HFFc6 (cell line): ENCODE data around the gene SEMA3A. TPM values are rescaled to one million over a fixed set of nuclear protein-coding genes. Genes with fewer than 3 reads are reported as not detected.

Experiments
- DNase-seq: peaks from one replicate; pipeline ENCODE4 v3.0.0-alpha.2; 2018
- H3K27ac Mint-ChIP-seq: 2 replicates; pipeline ENCODE4 v1.8.0; 2020; ENCODE audit warnings: mild to moderate bottlenecking, mixed read lengths
- H3K27me3 Mint-ChIP-seq: 2 replicates; pipeline ENCODE4 v1.8.0; 2021; ENCODE audit warnings: mild to moderate bottlenecking, moderate library complexity, mixed read lengths; ENCODE audit not compliant: insufficient read depth
- H3K36me3 Mint-ChIP-seq: 2 replicates; pipeline ENCODE4 v1.8.0; 2021; ENCODE audit warnings: low read depth, mixed read lengths
- H3K4me1 Mint-ChIP-seq: 2 replicates; pipeline ENCODE4 v1.8.0; 2020; ENCODE audit warnings: low read depth, mixed read lengths
- H3K4me3 Mint-ChIP-seq: 2 replicates; pipeline ENCODE4 v1.8.0; 2020; ENCODE audit warnings: mild to moderate bottlenecking, moderate library complexity, mixed read lengths
- H3K9me3 Mint-ChIP-seq: 2 replicates; pipeline ENCODE4 v1.8.0; 2020; ENCODE audit warnings: mild to moderate bottlenecking, mixed read lengths
- total RNA-seq, 6 experiments: library from RNA; stranded (reverse); fragmentation: NEBNext Ultra II Directional; extraction: Animal tissue kit (Norgen Biotek cat#: 25700); gene quantifications; 2 replicates in 1 of 6; 3 replicates in 5 of 6; pipeline ENCODE4 v1.2.3, GENCODE V29; 2021
- TF ChIP-seq, protein P1 (sequence below): fragments of 200-600 bp; sonication (generic); IDR thresholded peaks from 2 replicates; pipeline ENCODE4 v1.5.0; 2021; ENCODE audit warnings: antibody characterized with exemption, mild to moderate bottlenecking

SEMA3A gene
- total RNA-seq, 6 experiments from 2014 or later, result 56.9 to 86.2 (median 74.4) TPM

DNA sequence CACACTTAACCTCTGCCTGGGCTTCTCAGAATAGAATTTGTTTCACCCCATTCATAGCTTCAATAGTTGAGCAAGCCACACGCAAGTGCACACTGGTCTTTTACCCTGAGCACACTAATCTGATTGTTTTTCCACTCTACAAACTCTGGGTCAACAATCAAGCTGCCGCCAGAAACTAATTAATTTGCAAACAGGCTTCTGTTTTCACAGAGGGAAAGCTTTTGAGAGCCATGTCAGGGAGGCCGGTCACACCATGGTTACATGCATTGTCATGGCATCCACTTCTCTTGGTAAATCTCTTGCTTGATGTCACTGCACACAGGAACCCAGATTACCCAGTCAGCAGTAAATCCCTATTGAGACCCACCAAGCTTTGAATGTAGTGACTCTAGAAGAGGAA, 154.2 kb downstream of the SEMA3A start:
- Mint-ChIP-seq H3K4me3 (no peak overlapping the region), H3K27ac (no peak overlapping the region; the same call in 1 of the 2 replicates), H3K27me3 (no peaks in the 10 kb centered on the region; the same call in 1 of the 2 replicates), H3K36me3 (peaks cover 16% of the 10 kb centered on the region), H3K9me3 (no peaks in the 10 kb centered on the region), H3K4me1 (peaks cover 40% of the 10 kb centered on the region)
- no peak for DNase-seq
- TF ChIP-seq, protein P1, sequence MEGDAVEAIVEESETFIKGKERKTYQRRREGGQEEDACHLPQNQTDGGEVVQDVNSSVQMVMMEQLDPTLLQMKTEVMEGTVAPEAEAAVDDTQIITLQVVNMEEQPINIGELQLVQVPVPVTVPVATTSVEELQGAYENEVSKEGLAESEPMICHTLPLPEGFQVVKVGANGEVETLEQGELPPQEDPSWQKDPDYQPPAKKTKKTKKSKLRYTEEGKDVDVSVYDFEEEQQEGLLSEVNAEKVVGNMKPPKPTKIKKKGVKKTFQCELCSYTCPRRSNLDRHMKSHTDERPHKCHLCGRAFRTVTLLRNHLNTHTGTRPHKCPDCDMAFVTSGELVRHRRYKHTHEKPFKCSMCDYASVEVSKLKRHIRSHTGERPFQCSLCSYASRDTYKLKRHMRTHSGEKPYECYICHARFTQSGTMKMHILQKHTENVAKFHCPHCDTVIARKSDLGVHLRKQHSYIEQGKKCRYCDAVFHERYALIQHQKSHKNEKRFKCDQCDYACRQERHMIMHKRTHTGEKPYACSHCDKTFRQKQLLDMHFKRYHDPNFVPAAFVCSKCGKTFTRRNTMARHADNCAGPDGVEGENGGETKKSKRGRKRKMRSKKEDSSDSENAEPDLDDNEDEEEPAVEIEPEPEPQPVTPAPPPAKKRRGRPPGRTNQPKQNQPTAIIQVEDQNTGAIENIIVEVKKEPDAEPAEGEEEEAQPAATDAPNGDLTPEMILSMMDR, result no peak

DNA sequence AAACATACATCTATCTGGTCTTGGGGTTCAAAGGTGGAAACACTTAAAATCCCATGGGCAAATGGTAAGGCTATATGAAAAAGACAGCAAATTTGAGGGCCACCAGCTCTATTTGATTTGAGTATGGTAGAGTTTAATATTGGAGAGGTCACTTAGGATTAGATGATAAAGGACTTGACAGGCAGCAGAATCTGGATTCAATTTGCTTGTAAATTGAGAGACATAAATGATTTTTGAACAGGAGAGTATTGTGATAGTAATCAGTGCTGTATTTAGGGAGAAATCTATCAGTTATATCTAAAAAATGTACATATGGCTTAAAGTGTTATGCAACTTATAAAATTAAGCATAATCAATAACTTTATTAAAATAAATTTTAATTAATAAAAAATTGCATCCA, 155.2 kb downstream of the SEMA3A start:
- peaks cover 35% of the 10 kb centered on the region for H3K4me1 Mint-ChIP-seq
- H3K9me3 Mint-ChIP-seq, result no peaks in the 10 kb centered on the region
- H3K4me3 Mint-ChIP-seq, result no peak overlapping the region
- DNase-seq, result no peak
- TF ChIP-seq, protein P1, result no peak
- H3K36me3 Mint-ChIP-seq, result peaks cover 8% of the 10 kb centered on the region
- H3K27me3 Mint-ChIP-seq, result no peaks in the 10 kb centered on the region; the same call in 1 of the 2 replicates
- H3K27ac Mint-ChIP-seq, result no peak overlapping the region

DNA sequence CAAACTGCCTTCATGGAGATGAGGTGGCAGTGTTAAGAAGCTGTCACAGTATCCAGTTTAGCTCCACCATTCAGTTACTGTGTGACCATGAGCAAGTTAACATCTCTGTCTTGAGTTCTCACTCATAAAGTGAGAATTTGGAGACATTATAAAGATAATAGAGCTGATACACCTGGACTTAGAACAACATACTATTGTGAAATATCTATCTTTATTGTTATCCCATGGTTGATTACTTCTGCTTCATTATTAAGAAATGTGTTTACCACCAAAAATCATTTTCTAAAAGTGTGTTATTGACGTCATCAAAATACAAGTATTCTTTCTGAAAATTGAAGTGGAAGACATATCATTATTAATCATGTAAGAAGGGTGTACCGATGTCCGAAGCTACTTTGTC, 166.9 kb downstream of the SEMA3A start:
- H3K4me1 Mint-ChIP-seq, result peaks cover 20% of the 10 kb centered on the region
- TF ChIP-seq, protein P1, result no peak
- peaks cover 5% of the 10 kb centered on the region for H3K36me3 Mint-ChIP-seq
- no peak for DNase-seq
- no peak overlapping the region for H3K27ac Mint-ChIP-seq
- H3K9me3 Mint-ChIP-seq, result no peaks in the 10 kb centered on the region
- H3K4me3 Mint-ChIP-seq, result no peak overlapping the region
- no peaks in the 10 kb centered on the region for H3K27me3 Mint-ChIP-seq

DNA sequence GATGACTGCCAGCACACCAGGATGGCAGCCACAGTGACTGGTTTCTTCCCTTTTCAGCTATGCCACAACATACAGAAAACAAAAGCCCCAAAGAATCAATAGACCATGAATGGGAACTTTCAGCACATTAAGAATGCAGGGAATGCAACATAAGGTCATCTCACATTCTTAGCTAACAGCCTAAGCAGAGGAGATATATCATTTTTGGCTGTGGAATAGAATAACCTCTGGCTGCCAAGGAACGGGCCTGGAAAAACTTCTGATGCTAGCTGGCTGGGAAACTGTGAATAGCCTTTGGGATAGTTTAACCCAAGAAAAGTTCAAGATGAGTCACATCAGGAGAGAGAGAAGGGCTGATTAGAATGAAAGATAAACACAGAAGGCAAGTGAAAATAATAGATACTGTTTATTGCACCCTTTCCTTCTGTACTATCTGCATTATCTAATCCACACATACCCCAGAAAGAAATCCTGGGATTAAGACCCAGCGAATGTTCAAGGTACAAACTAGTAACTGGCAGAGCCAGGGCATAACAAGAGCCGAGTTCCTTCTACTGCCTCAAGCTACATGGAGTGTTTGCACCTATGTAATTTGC, 169.2 kb downstream of the SEMA3A start:
- Mint-ChIP-seq H3K9me3 (no peaks in the 10 kb centered on the region), H3K27ac (peak overlapping the region; percentile 84), H3K36me3 (peaks cover 9% of the 10 kb centered on the region), H3K4me1 (peaks cover 38% of the 10 kb centered on the region), H3K27me3 (no peaks in the 10 kb centered on the region), H3K4me3 (peak overlapping the region; percentile 62)
- TF ChIP-seq, protein P1, result no peak
- DNase-seq, result peak; percentile 95

DNA sequence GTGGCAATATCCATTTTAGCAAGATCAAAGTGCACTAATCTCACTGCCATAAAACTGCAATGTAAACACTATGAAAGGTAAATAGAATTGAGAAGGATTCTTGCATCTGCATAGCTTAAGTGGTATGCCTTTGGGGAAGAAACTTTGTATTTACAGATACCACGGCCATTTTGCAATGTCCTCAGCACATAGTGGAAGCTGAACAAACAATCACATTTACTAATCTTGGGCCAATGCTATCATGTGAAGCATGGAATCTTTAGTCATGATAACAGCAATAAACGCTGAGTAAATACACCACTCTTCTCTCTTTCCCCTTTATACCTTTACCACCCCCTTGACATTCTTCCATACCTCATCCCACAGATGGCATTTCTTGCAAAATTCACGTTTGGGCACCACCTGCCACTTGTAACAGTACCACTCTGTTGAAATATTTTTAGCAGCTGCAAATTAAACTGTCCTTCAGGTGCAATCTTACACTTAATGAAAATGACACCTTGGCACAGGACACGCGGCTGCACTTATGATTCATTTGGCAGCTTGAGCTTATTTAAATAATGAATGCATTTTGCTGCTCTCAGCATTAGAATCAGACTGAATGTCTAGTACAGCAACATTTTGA, 171.8 kb downstream of the SEMA3A start:
- Mint-ChIP-seq H3K27ac (no peak overlapping the region), H3K9me3 (no peaks in the 10 kb centered on the region), H3K36me3 (peaks cover 9% of the 10 kb centered on the region), H3K27me3 (no peaks in the 10 kb centered on the region), H3K4me3 (no peak overlapping the region), H3K4me1 (peaks cover 38% of the 10 kb centered on the region)
- DNase-seq, result no peak
- TF ChIP-seq, protein P1, result no peak
